Chondrocyte (in vitro differentiated cells): Measurements from ENCODE around the gene SESN3. TPM values are rescaled to one million over a fixed set of nuclear protein-coding genes. Genes with fewer than 3 reads are reported as not detected.

Source experiments
- DNase-seq: peaks from one replicate; pipeline ENCODE4 v3.0.0; 2021; ENCODE audit warnings: mixed read lengths, low spot score
- H3K27ac Mint-ChIP-seq: one replicate; pipeline ENCODE4 v1.8.0; 2021; ENCODE audit warnings: mild to moderate bottlenecking, moderate library complexity, mixed read lengths; ENCODE audit not compliant: unreplicated experiment
- H3K27me3 Mint-ChIP-seq: 2 replicates; pipeline ENCODE4 v1.8.0; 2021; ENCODE audit warnings: low read depth, mixed read lengths
- H3K36me3 Mint-ChIP-seq: 2 replicates; pipeline ENCODE4 v1.8.0; 2021; ENCODE audit warnings: low read depth, mixed read lengths
- H3K4me1 Mint-ChIP-seq: 2 replicates; pipeline ENCODE4 v1.8.0; 2021; ENCODE audit warnings: low read depth, mild to moderate bottlenecking, mixed read lengths
- H3K4me3 Mint-ChIP-seq: one replicate; pipeline ENCODE4 v1.8.0; 2021; ENCODE audit warnings: mild to moderate bottlenecking, moderate library complexity, mixed read lengths; ENCODE audit not compliant: unreplicated experiment
- H3K9me3 Mint-ChIP-seq: 2 replicates; pipeline ENCODE4 v1.8.0; 2021; ENCODE audit warnings: low read depth, mixed read lengths
- total RNA-seq: library from RNA; stranded (reverse); gene quantifications from 3 replicates; pipeline ENCODE4 v1.2.1, GENCODE V29; 2021
- TF ChIP-seq, protein P1 (sequence below): fragments of 200-600 bp; sonication (generic); IDR thresholded peaks from 2 replicates; pipeline ENCODE4 v1.5.0; 2021; ENCODE audit warnings: antibody characterized with exemption, mild to moderate bottlenecking, moderate library complexity

The SESN3 gene
- total RNA-seq, 1 donor from 2014 or later, result 104 TPM

DNA sequence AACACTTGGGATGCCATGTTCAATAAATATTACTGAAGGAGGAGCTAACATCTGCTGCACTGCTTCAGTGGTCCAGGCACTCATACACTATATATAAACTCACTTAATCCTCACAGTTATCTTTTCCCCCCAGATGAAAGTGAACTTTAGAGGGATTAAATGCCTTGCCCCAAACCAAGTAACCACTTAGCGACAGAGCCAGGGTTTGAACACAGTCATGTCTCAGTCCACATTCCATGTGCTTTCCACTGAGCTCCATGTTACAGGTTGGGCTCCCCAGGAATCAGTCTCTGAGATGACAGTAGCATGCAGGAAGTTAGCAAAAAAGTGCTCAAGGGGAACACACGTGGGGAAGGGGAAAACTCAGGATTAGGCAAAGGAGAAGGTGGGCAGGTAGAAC is 82.1 kb downstream of the SESN3 start:
- Mint-ChIP-seq H3K4me3 (no peak overlapping the region), H3K27ac (peak overlapping the region; percentile 56), H3K36me3 (no peaks in the 10 kb centered on the region), H3K4me1 (peaks cover 67% of the 10 kb centered on the region), H3K27me3 (no peaks in the 10 kb centered on the region), H3K9me3 (no peaks in the 10 kb centered on the region)
- TF ChIP-seq, protein P1, sequence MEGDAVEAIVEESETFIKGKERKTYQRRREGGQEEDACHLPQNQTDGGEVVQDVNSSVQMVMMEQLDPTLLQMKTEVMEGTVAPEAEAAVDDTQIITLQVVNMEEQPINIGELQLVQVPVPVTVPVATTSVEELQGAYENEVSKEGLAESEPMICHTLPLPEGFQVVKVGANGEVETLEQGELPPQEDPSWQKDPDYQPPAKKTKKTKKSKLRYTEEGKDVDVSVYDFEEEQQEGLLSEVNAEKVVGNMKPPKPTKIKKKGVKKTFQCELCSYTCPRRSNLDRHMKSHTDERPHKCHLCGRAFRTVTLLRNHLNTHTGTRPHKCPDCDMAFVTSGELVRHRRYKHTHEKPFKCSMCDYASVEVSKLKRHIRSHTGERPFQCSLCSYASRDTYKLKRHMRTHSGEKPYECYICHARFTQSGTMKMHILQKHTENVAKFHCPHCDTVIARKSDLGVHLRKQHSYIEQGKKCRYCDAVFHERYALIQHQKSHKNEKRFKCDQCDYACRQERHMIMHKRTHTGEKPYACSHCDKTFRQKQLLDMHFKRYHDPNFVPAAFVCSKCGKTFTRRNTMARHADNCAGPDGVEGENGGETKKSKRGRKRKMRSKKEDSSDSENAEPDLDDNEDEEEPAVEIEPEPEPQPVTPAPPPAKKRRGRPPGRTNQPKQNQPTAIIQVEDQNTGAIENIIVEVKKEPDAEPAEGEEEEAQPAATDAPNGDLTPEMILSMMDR, result no peak
- DNase-seq, result no peak

- TF ChIP-seq, protein P1, result no peak
- Mint-ChIP-seq H3K4me1 (peaks cover 66% of the 10 kb centered on the region), H3K27ac (peak overlapping the region; percentile 90), H3K9me3 (no peaks in the 10 kb centered on the region), H3K4me3 (no peak overlapping the region), H3K36me3 (no peaks in the 10 kb centered on the region), H3K27me3 (no peaks in the 10 kb centered on the region)
- no peak for DNase-seq
Measured at GRCh38 chr11:95148406-95148805, 82.6 kb downstream of the SESN3 start.

- Mint-ChIP-seq H3K4me3 (no peak overlapping the region), H3K4me1 (peaks cover 68% of the 10 kb centered on the region), H3K9me3 (no peaks in the 10 kb centered on the region), H3K27ac (peak overlapping the region; percentile 90), H3K27me3 (no peaks in the 10 kb centered on the region), H3K36me3 (no peaks in the 10 kb centered on the region)
- DNase-seq, result no peak
- TF ChIP-seq, protein P1, result no peak
Measured at GRCh38 chr11:95147364-95147905, 83.6 kb downstream of the SESN3 start.

DNA sequence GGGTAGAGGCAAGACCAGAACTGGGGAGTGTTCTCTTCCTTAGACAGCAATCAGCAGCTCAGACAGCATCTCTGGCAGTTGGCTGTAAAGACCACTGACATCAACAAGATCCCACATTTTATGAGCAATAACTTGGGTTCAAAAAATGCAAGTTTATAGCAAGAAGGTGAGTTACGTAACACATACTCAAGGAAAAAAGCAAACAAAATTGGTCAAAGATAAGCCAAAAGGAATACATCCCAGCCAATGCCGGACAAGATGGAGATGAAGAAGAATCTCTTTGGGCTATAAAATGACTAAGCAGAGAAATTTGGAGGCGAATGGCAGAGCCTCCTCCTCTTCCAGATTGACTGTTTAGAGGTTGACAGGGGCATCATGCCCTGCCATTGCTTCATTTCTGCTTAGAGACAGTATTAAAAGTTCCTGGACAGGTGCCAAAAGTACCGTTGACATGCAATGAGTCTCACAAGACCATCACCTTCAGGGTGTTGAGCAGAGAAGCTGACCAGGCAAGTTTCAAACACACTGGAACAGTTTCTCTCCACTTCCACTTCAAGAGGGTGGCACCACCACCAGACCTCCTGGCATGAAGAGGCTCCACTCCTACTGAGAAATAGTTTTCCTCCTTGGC is 85.5 kb downstream of the SESN3 start:
- Mint-ChIP-seq H3K36me3 (no peaks in the 10 kb centered on the region), H3K9me3 (no peaks in the 10 kb centered on the region), H3K4me1 (peaks cover 52% of the 10 kb centered on the region), H3K27me3 (no peaks in the 10 kb centered on the region), H3K4me3 (no peak overlapping the region), H3K27ac (no peak overlapping the region)
- DNase-seq, result no peak
- TF ChIP-seq, protein P1, result no peak

DNA sequence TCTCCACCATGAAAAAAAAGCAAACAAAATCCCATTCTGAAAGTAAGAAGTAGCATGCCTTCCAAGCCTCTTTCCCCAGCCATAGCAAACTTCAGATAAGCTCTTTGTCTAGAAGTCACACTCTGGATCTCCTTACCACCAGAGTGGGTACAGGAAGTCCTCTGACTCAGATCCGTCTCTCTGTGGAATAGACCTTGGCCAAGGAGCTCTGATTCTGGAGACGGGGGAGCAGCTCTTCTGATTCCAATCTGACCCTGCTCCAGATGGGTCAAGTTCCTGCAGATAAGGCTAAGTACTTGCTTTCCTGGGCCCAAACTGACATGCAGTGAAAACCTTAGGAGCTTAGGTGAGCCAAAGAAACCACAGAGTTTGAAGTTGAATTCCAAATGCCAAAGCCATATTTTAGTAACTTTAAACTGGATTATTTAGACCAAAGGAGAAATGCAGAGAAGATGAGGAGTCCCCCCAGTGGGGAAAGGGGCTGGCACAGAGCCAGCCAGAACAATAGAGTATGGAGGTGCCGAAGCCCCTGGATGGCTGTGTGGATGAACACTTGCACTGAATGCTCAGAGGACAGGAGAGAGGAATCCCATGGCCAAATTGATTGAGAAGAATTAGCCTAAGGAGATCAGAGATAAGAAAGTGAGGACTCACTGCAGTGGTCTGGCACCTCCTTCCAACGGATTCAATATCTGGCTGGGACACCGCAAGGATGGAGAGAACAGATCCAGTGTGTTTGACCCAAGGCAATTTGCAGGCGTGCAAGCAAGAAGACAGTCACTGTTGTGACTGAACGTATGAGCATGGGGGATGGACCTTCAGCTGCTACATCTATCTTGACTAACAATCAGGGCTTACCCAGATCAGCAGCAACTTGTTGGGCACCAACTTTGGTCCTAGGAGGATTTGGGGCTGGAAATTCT is 86.4 kb downstream of the SESN3 start:
- TF ChIP-seq, protein P1, result no peak
- peaks cover 43% of the 10 kb centered on the region for H3K4me1 Mint-ChIP-seq
- H3K36me3 Mint-ChIP-seq, result no peaks in the 10 kb centered on the region
- H3K27ac Mint-ChIP-seq, result no peak overlapping the region
- H3K4me3 Mint-ChIP-seq, result no peak overlapping the region
- no peaks in the 10 kb centered on the region for H3K27me3 Mint-ChIP-seq
- H3K9me3 Mint-ChIP-seq, result no peaks in the 10 kb centered on the region
- DNase-seq, result no peak
